ENCODE data around the gene SSC4D. TPM values are rescaled to one million over a fixed set of nuclear protein-coding genes. Genes with fewer than 3 reads are reported as not detected.
"Not testable (repeated sequence)": the region's sequence is repeated elsewhere in the genome, so short reads cannot be mapped to it uniquely, and the experiment has no call there.

SSC4D gene
- total RNA-seq, 1 experiment from 2014 or later, result 14.8 TPM

GRCh38 chr7:76439120-76439888 is 29.8 kb upstream of the SSC4D start:
- not testable (repeated sequence) for H3K27ac Mint-ChIP-seq; H3K23me2 ChIP-seq (ENCODE audit: insufficient read length, low read depth, low read length, poor library complexity, severe bottlenecking); H3K56ac ChIP-seq (ENCODE audit: insufficient read length, low read depth, low read length); H4K20me1 ChIP-seq (ENCODE audit: control insufficient read depth, insufficient read depth, insufficient read length); H3K27ac ChIP-seq (ENCODE audit: insufficient read length, low read depth, low read length); H3T11ph ChIP-seq (ENCODE audit: low read length); H3K79me1 ChIP-seq (ENCODE audit: insufficient read depth, low read depth, low read length, poor library complexity, severe bottlenecking); H3K4ac ChIP-seq (ENCODE audit: low read depth, low read length); H3K36me3 Mint-ChIP-seq (ENCODE audit: insufficient read depth in 1 of 3, low read depth in 3 of 3); H3K9ac ChIP-seq (ENCODE audit: extremely low read depth, insufficient read length, low read length); H2BK20ac ChIP-seq (ENCODE audit: low read depth, low read length, poor library complexity, severe bottlenecking); H3K27me3 Mint-ChIP-seq (ENCODE audit: low read depth); H2BK120ac ChIP-seq (ENCODE audit: low read depth, low read length, poor library complexity, severe bottlenecking); H3K9me3 Mint-ChIP-seq; H3K4me3 Mint-ChIP-seq; H4K8ac ChIP-seq (replicated peaks; ENCODE audit: insufficient read length, low read depth, low read length); H4K91ac ChIP-seq (ENCODE audit: insufficient read length, low read depth, low read length); H2AK5ac ChIP-seq (ENCODE audit: insufficient read length, low read length); H3K4me2 ChIP-seq (ENCODE audit: insufficient read depth, insufficient read length, low read length); H2BK15ac ChIP-seq (ENCODE audit: low read depth, low read length); DNase-seq; H3K9me3 ChIP-seq (ENCODE audit: control insufficient read depth, low read depth, low read length); H3K18ac ChIP-seq (ENCODE audit: insufficient read length, low read depth, low read length); H4K5ac ChIP-seq (ENCODE audit: insufficient read length, low read depth, low read length); H3K79me2 ChIP-seq (ENCODE audit: insufficient read depth, low read length); H2BK12ac ChIP-seq (ENCODE audit: insufficient read length, low read depth, low read length); H3K23ac ChIP-seq (ENCODE audit: insufficient read length, low read depth, low read length); H3K27me3 ChIP-seq (ENCODE audit: insufficient read depth, low read length); H3K4me1 Mint-ChIP-seq; H3K14ac ChIP-seq (ENCODE audit: insufficient read depth, low read length); H2AFZ ChIP-seq (ENCODE audit: low read length); H3K4me1 ChIP-seq (ENCODE audit: insufficient read depth, low read length); H2BK5ac ChIP-seq (ENCODE audit: insufficient read length, low read length)
- WGBS (ENCODE audit: extremely low coverage, insufficient read length, low lambda C conversion rate), result no CpG with 5 or more reads among the region's 7 CpGs

All from H9 (cell line).